ENCODE results near the gene KIAA0319L. TPM values are rescaled to one million over a fixed set of nuclear protein-coding genes. Genes with fewer than 3 reads are reported as not detected.

KIAA0319L gene
- total RNA-seq, 4 donors from 2014 or later = 91.7 to 112 (median 97.6) TPM

DNA sequence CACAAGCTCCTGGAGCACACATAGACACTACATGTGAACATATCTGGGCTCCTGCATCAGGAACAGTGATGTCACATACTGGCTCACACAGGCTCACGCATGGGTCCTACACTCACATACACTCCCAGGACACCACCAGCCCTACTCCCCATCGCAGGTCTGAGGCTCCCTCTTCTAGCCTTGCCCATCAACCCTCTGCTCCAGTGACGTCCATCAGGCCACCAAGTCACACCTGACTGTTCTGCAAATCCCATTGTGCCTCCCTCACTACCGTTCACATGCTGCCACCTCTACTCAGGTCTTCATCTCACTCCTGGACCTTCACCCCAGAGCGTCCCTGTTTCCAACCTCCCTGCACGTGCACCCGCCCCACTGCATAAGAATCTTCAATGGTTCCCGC, 34.0 kb upstream of the KIAA0319L start:
- intact Hi-C loops (cut with DNase I; ENCODE audit: low total_unique reads) (no loop called here), in situ Hi-C loops (cut with MboI; ENCODE audit: low pct_ligation_motif_present in 1 of 4, low pct_unique_long_range_greater_than_20kb in 1 of 4, low sequenced_read_pairs in 3 of 4) (no loop called here)
- no peaks in the 10 kb centered on the region for H3K27me3 ChIP-seq
- no peaks in the 10 kb centered on the region for H3K4me1 ChIP-seq
- no peak overlapping the region for H3K4me3 ChIP-seq
- 93 to 96% methylated on average over 5 to 8 of the region's 8 CpGs for WGBS, 2 donors (ENCODE audit: low coverage in 1 of 2)
- H3K27ac ChIP-seq = no peak overlapping the region
- no peak for TF ChIP-seq EP300 (IDR thresholded peaks at IDR 0.05; ENCODE audit: low read depth)
- TF ChIP-seq POLR2AphosphoS5 (IDR thresholded peaks at IDR 0.05) = no peak
- TF ChIP-seq, protein P1, sequence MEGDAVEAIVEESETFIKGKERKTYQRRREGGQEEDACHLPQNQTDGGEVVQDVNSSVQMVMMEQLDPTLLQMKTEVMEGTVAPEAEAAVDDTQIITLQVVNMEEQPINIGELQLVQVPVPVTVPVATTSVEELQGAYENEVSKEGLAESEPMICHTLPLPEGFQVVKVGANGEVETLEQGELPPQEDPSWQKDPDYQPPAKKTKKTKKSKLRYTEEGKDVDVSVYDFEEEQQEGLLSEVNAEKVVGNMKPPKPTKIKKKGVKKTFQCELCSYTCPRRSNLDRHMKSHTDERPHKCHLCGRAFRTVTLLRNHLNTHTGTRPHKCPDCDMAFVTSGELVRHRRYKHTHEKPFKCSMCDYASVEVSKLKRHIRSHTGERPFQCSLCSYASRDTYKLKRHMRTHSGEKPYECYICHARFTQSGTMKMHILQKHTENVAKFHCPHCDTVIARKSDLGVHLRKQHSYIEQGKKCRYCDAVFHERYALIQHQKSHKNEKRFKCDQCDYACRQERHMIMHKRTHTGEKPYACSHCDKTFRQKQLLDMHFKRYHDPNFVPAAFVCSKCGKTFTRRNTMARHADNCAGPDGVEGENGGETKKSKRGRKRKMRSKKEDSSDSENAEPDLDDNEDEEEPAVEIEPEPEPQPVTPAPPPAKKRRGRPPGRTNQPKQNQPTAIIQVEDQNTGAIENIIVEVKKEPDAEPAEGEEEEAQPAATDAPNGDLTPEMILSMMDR (IDR thresholded peaks at IDR 0.05) = no peak
- no peak for TF ChIP-seq POLR2A (IDR thresholded peaks at IDR 0.05)
- no peaks in the 10 kb centered on the region for H3K9me3 ChIP-seq
- DNase-seq = no peak
- H3K36me3 ChIP-seq = no peaks in the 10 kb centered on the region

DNA sequence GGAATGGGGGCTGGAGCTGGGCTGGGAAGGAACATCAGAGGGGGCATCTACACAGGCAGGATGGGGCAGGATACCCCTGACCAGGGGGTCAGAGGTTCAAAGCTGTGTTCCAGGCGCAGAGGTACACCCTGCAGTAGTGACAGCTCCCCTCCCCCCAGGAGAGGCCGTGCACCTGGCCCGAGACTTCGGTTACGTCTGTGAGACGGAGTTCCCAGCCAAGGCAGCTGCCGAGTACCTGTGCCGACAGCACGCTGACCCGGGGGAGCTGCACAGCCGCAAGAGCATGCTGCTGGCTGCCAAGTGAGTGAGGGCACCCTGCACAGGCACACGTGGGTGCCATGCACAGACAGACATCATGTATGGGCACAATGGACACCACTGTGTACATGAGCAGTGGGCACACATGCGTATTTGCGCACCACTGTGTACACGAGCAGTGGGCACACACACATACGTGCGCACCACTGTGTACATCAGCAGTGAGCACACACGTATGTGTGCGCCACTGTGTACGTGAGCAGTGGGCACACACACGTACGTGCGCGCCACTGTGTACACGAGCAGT, 33.4 kb upstream of the KIAA0319L start:
- intact Hi-C loops (cut with DNase I; ENCODE audit: low total_unique reads) = no loop called here
- in situ Hi-C loops (cut with MboI; ENCODE audit: low pct_ligation_motif_present in 1 of 4, low pct_unique_long_range_greater_than_20kb in 1 of 4, low sequenced_read_pairs in 3 of 4) = no loop called here
- 94% methylated on average over 23 of the region's 25 CpGs; no CpG with 5 or more reads in 1 of the 2 donors for WGBS, 2 donors (ENCODE audit: low coverage in 1 of 2)
- no peaks in the 10 kb centered on the region for H3K36me3 ChIP-seq
- TF ChIP-seq, protein P1 (IDR thresholded peaks at IDR 0.05) = no peak
- TF ChIP-seq POLR2A (IDR thresholded peaks at IDR 0.05) (no peak), EP300 (IDR thresholded peaks at IDR 0.05; ENCODE audit: low read depth) (no peak), POLR2AphosphoS5 (IDR thresholded peaks at IDR 0.05) (no peak)
- no peak overlapping the region for H3K27ac ChIP-seq
- no peaks in the 10 kb centered on the region for H3K27me3 ChIP-seq
- no peak overlapping the region for H3K4me3 ChIP-seq
- no peaks in the 10 kb centered on the region for H3K4me1 ChIP-seq
- H3K9me3 ChIP-seq = no peaks in the 10 kb centered on the region
- no peak for DNase-seq

DNA sequence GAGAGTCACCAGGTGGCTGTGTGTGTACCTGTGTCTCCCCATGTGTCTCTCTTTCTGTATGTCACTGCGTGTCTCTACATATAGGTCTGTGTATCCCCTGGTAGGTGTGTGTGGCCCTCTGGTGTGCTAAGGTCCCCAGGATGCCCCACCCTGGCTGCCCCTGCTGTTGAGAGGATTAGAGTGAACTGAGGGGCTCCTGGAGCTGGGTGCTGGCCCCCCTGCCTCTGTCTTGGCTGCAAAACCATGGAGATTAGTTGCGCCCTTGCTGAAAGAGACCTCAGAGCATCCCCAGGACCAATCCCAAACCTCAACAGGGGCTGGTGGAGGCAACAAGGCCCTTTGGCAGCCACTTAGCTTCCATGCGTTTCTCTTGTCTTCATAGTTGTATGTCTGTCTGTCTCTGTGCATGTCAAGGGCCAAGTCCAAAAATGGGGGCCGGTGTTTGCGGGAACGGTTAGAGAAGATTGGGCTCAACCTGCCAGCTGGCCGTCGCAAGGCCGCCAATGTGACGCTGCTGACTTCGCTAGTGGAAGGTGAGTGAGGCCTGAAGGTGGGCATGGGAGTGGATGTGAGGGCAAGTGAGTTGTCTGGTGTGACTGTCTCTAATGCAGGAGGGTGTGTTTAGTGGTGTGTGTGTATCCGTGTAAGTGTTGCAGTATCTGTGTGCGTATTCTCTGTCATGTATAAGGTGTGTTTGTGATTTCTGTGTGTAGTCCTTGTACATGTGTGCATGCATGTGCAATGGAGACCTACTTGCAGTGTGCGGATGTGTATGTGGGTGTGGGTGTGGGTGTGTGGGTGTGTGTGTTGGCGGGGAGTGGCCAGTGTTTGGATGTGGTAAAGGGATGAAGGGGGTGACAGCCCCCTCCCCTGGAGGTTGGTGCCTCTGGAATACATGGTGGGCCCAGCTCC, 32.6 kb upstream of the KIAA0319L start:
- no peak for DNase-seq
- Histone ChIP-seq H3K36me3 (no peaks in the 10 kb centered on the region), H3K4me3 (no peak overlapping the region), H3K27ac (no peak overlapping the region), H3K4me1 (no peaks in the 10 kb centered on the region), H3K9me3 (no peaks in the 10 kb centered on the region), H3K27me3 (no peaks in the 10 kb centered on the region)
- TF ChIP-seq POLR2AphosphoS5 (IDR thresholded peaks at IDR 0.05) (no peak), POLR2A (IDR thresholded peaks at IDR 0.05) (no peak), EP300 (IDR thresholded peaks at IDR 0.05; ENCODE audit: low read depth) (no peak)
- TF ChIP-seq, protein P1 (IDR thresholded peaks at IDR 0.05) = no peak
- 88 to 98% methylated on average over 6 to 15 of the region's 15 CpGs for WGBS, 2 donors (ENCODE audit: low coverage in 1 of 2)
- intact Hi-C loops (cut with DNase I; ENCODE audit: low total_unique reads) = no loop called here
- in situ Hi-C loops (cut with MboI; ENCODE audit: low pct_ligation_motif_present in 1 of 4, low pct_unique_long_range_greater_than_20kb in 1 of 4, low sequenced_read_pairs in 3 of 4) = no loop called here

DNA sequence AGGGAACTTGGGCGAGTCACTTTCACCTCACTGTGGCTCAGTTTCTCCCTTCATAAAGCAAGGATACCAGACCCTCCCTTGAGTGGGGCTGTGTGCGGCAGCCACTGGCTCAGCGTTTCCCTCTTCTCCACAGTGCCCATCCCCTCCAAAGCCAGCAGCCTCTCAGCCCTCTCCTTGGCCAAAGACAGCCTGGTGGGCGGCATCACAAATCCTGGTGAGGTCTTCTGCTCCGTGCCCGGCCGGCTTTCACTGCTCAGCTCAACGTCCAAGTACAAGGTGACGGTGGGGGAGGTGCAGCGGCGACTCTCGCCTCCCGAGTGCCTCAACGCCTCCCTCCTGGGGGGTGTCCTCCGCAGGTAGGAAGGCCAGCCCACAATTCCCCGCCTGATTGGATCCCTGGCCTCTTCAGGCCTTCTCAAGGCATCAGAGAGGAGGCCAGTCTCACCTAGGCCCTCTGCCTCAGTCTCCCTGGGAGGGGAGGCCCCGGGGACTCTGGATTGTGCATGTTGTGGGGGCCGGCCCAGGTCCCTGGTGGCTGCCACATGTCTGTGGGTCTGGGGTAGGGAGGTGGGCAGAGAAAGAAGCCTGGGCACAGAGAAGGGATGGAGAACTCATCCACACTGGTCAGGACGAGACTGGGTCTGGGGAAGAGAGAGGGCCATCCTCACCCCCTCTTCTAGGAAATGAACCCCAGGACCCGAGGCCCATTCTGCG, 31.2 kb upstream of the KIAA0319L start:
- TF ChIP-seq EP300 (IDR thresholded peaks at IDR 0.05; ENCODE audit: low read depth) (no peak), POLR2AphosphoS5 (IDR thresholded peaks at IDR 0.05) (no peak), POLR2A (IDR thresholded peaks at IDR 0.05) (no peak)
- TF ChIP-seq, protein P1 (IDR thresholded peaks at IDR 0.05) = no peak
- 81 to 100% methylated on average over 2 to 21 of the region's 21 CpGs for WGBS, 2 donors (ENCODE audit: low coverage in 1 of 2)
- H3K9me3 ChIP-seq = no peaks in the 10 kb centered on the region
- no peak for DNase-seq
- no peaks in the 10 kb centered on the region for H3K36me3 ChIP-seq
- H3K27me3 ChIP-seq = no peaks in the 10 kb centered on the region
- H3K27ac ChIP-seq = no peak overlapping the region
- intact Hi-C loops (cut with DNase I; ENCODE audit: low total_unique reads) (no loop called here), in situ Hi-C loops (cut with MboI; ENCODE audit: low pct_ligation_motif_present in 1 of 4, low pct_unique_long_range_greater_than_20kb in 1 of 4, low sequenced_read_pairs in 3 of 4) (no loop called here)
- H3K4me1 ChIP-seq = no peaks in the 10 kb centered on the region
- H3K4me3 ChIP-seq = no peak overlapping the region

Measured in transverse colon (tissue), 4 donors.